ENCODE measurements around the gene SLC35A2.

SLC35A2 gene

GRCh38 chrX:48911412-48912182 lies at the start of gene SLC35A2:
Gene SLC35A2 (minus strand): TSS chrX:48911646. CDS start chrX:48911636, 10 bp downstream.
- CTCF ChIA-PET = interaction anchor here (1.1 to 1.9 kb wide), 4 partner anchors 20 to 31 kb away, joined by 6 to 12 read pairs (median 6); no protein-coding TSS in a partner anchor
- Mint-ChIP-seq H3K4me1 (peaks cover 52% of the 10 kb centered on the region), H3K9me3 (no peaks in the 10 kb centered on the region), H3K36me3 (peaks cover 48% of the 10 kb centered on the region), H3K27ac (peak within 1 kb of the TSS; percentile 92), H3K27me3 (peaks cover 8% of the 10 kb centered on the region), H3K4me3 (peak within 1 kb of the TSS; percentile 94)
- DNase-seq = peak; percentile 92

GRCh38 chrX:48960291-48960690 lies 48.8 kb upstream of the SLC35A2 start:
- Mint-ChIP-seq H3K4me1 (peaks cover 33% of the 10 kb centered on the region), H3K36me3 (peaks cover 7% of the 10 kb centered on the region), H3K4me3 (peak overlapping the region; percentile 98), H3K27me3 (peaks cover 3% of the 10 kb centered on the region), H3K9me3 (no peaks in the 10 kb centered on the region), H3K27ac (peak overlapping the region; percentile 67)
- CTCF ChIA-PET = no interaction called here
- no peak for DNase-seq

- H3K27ac Mint-ChIP-seq = peak overlapping the region; percentile 100
- no peaks in the 10 kb centered on the region for H3K9me3 Mint-ChIP-seq
- H3K27me3 Mint-ChIP-seq = peaks cover 3% of the 10 kb centered on the region
- no peak for DNase-seq
- peaks cover 17% of the 10 kb centered on the region for H3K36me3 Mint-ChIP-seq
- H3K4me3 Mint-ChIP-seq = peak overlapping the region; percentile 98
- CTCF ChIA-PET = interaction anchor here (1.1 to 1.2 kb wide), 2 partner anchors 14 to 85 kb away, joined by 4 read pairs; partner anchors contain the start of gene TFE3
- H3K4me1 Mint-ChIP-seq = peaks cover 48% of the 10 kb centered on the region
Observed at GRCh38 chrX:48958635-48959094, 47.2 kb upstream of the SLC35A2 start.

- peak overlapping the region; percentile 98 for H3K4me3 Mint-ChIP-seq
- peaks cover 55% of the 10 kb centered on the region for H3K4me1 Mint-ChIP-seq
- peaks cover 19% of the 10 kb centered on the region for H3K36me3 Mint-ChIP-seq
- CTCF ChIA-PET = interaction anchor here (1.1 to 1.2 kb wide), 2 partner anchors 14 to 86 kb away, joined by 4 read pairs; partner anchors contain the start of gene TFE3
- H3K27me3 Mint-ChIP-seq = peaks cover 3% of the 10 kb centered on the region
- DNase-seq = peak; percentile 95
- H3K9me3 Mint-ChIP-seq = no peaks in the 10 kb centered on the region
- H3K27ac Mint-ChIP-seq = peak overlapping the region; percentile 100
Observed at GRCh38 chrX:48957827-48958634, 46.6 kb upstream of the SLC35A2 start.

GRCh38 chrX:48957477-48957826 lies 46.0 kb upstream of the SLC35A2 start, which contains the start of gene OTUD5:
Gene OTUD5 (minus strand): TSS chrX:48957607. CDS start chrX:48957570, 37 bp downstream.
- DNase-seq = peak; percentile 78
- peak within 1 kb of the TSS; percentile 100 for H3K27ac Mint-ChIP-seq
- CTCF ChIA-PET = interaction anchor here (1.1 kb wide), 1 partner anchor 11 kb away, joined by 6 read pairs; no protein-coding TSS in a partner anchor
- H3K36me3 Mint-ChIP-seq = peaks cover 19% of the 10 kb centered on the region
- no peaks in the 10 kb centered on the region for H3K9me3 Mint-ChIP-seq
- peak within 1 kb of the TSS; percentile 98 for H3K4me3 Mint-ChIP-seq
- H3K4me1 Mint-ChIP-seq = peaks cover 59% of the 10 kb centered on the region
- peaks cover 3% of the 10 kb centered on the region for H3K27me3 Mint-ChIP-seq

GRCh38 chrX:48956728-48957414 lies 45.4 kb upstream of the SLC35A2 start:
- H3K4me3 Mint-ChIP-seq = peak overlapping the region; percentile 78

GRCh38 chrX:48948589-48948988 lies 37.1 kb upstream of the SLC35A2 start:
- Mint-ChIP-seq H3K4me1 (peaks cover 56% of the 10 kb centered on the region), H3K9me3 (no peaks in the 10 kb centered on the region), H3K36me3 (peaks cover 9% of the 10 kb centered on the region), H3K27me3 (no peaks in the 10 kb centered on the region), H3K27ac (peak overlapping the region; percentile 11), H3K4me3 (no peak overlapping the region)
- CTCF ChIA-PET = no interaction called here
- no peak for DNase-seq

More at GRCh38 chrX:48956728-48957414, 45.4 kb upstream of the SLC35A2 start:
- CTCF ChIA-PET = interaction anchor here (1.1 to 1.4 kb wide), 2 partner anchors 10 to 19 kb away, joined by 4 to 6 read pairs; no protein-coding TSS in a partner anchor
- Mint-ChIP-seq H3K36me3 (peaks cover 19% of the 10 kb centered on the region), H3K9me3 (no peaks in the 10 kb centered on the region), H3K27ac (peak overlapping the region; percentile 90), H3K4me1 (peaks cover 64% of the 10 kb centered on the region), H3K27me3 (peaks cover 3% of the 10 kb centered on the region)
- DNase-seq = peak; percentile 60

GRCh38 chrX:48945517-48946348 lies 34.3 kb upstream of the SLC35A2 start:
- no peak overlapping the region for H3K4me3 Mint-ChIP-seq
- H3K4me1 Mint-ChIP-seq = peaks cover 60% of the 10 kb centered on the region
- CTCF ChIA-PET = interaction anchor here (0.7 to 3.4 kb wide), 10 partner anchors 9 to 315 kb away, joined by 3 to 9 read pairs (median 4); partner anchors contain the start of genes OTUD5 and TIMM17B

GRCh38 chrX:48942895-48943294 lies 31.4 kb upstream of the SLC35A2 start:
- peaks cover 33% of the 10 kb centered on the region for H3K36me3 Mint-ChIP-seq
- CTCF ChIA-PET = interaction anchor here (1.3 to 1.6 kb wide), 2 partner anchors 31 to 141 kb away, joined by 3 to 7 read pairs; partner anchors contain the start of genes HDAC6 and SLC35A2
- no peaks in the 10 kb centered on the region for H3K9me3 Mint-ChIP-seq
- peaks cover 81% of the 10 kb centered on the region for H3K4me1 Mint-ChIP-seq
- no peak for DNase-seq
- H3K27ac Mint-ChIP-seq = peak overlapping the region; percentile 87
- H3K27me3 Mint-ChIP-seq = no peaks in the 10 kb centered on the region
- H3K4me3 Mint-ChIP-seq = no peak overlapping the region

More at GRCh38 chrX:48945517-48946348, 34.3 kb upstream of the SLC35A2 start:
- no peaks in the 10 kb centered on the region for H3K27me3 Mint-ChIP-seq
- H3K36me3 Mint-ChIP-seq = peaks cover 28% of the 10 kb centered on the region
- peak overlapping the region; percentile 64 for H3K27ac Mint-ChIP-seq
- DNase-seq = peak; percentile 66
- H3K9me3 Mint-ChIP-seq = no peaks in the 10 kb centered on the region

- DNase-seq = no peak
- no peaks in the 10 kb centered on the region for H3K27me3 Mint-ChIP-seq
- H3K36me3 Mint-ChIP-seq = peaks cover 38% of the 10 kb centered on the region
- peak overlapping the region; percentile 57 for H3K4me3 Mint-ChIP-seq
- no peaks in the 10 kb centered on the region for H3K9me3 Mint-ChIP-seq
- CTCF ChIA-PET = interaction anchor here (1.0 to 1.9 kb wide), 2 partner anchors 28 to 49 kb away, joined by 6 to 7 read pairs; no protein-coding TSS in a partner anchor
- H3K27ac Mint-ChIP-seq = peak overlapping the region; percentile 98
- H3K4me1 Mint-ChIP-seq = peaks cover 87% of the 10 kb centered on the region
Observed at GRCh38 chrX:48940404-48940955, 29.0 kb upstream of the SLC35A2 start.

GRCh38 chrX:48939524-48940228 lies 28.2 kb upstream of the SLC35A2 start:
- DNase-seq = peak; percentile 52

More at GRCh38 chrX:48939524-48940228, 28.2 kb upstream of the SLC35A2 start:
- H3K27me3 Mint-ChIP-seq = no peaks in the 10 kb centered on the region
- H3K36me3 Mint-ChIP-seq = peaks cover 46% of the 10 kb centered on the region
- peaks cover 93% of the 10 kb centered on the region for H3K4me1 Mint-ChIP-seq
- peak overlapping the region; percentile 57 for H3K4me3 Mint-ChIP-seq
- CTCF ChIA-PET = interaction anchor here (1.0 to 1.9 kb wide), 3 partner anchors 27 to 291 kb away, joined by 3 to 7 read pairs (median 6); no protein-coding TSS in a partner anchor
- H3K27ac Mint-ChIP-seq = peak overlapping the region; percentile 98
- no peaks in the 10 kb centered on the region for H3K9me3 Mint-ChIP-seq

All from activated naive CD4-positive, alpha-beta T cell treated with anti-CD3 and anti-CD28 coated beads, Interleukin-2, amount 10 ng/mL, durations not matched to agents 7 days and 5 days (primary cell).